A375 (cell line): Measurements from ENCODE around the gene DEFB113. TPM values are rescaled to one million over a fixed set of nuclear protein-coding genes. Genes with fewer than 3 reads are reported as not detected.

Experiments used
- total RNA-seq: library from RNA; depleted of rRNA; stranded (reverse); fragments of >200 nt; shearing (Covaris generic); gene quantifications from 2 replicates; pipeline ENCODE4 v1.2.3, GENCODE V29; 2014; rRNA removed

Gene DEFB113, protein sequence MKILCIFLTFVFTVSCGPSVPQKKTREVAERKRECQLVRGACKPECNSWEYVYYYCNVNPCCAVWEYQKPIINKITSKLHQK
- total RNA-seq: not detected in 2 replicates

DNA sequence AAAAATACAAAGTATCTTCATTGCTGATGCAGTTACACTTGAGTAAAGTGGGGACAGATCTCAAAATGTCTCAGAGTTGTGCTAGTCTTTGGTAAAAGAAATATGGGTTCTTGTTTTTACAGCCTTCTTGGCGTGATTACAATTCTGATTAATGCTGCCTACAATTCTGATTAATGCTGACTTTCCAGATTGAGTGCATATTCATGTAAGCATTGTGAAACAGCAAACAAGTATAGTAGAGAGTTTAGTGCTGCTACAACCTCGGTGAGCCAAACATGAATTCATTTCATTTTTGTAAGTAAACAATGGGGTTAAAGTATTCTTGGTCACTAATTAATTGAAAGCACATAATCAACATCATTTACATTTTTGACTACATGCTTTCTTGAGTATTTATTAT lies at the start of gene DEFB113:
DEFB113 (minus strand) TSS at position 21 of the 400 bp plus-strand sequence; CDS start at position 21, 0 bp downstream.

DNA sequence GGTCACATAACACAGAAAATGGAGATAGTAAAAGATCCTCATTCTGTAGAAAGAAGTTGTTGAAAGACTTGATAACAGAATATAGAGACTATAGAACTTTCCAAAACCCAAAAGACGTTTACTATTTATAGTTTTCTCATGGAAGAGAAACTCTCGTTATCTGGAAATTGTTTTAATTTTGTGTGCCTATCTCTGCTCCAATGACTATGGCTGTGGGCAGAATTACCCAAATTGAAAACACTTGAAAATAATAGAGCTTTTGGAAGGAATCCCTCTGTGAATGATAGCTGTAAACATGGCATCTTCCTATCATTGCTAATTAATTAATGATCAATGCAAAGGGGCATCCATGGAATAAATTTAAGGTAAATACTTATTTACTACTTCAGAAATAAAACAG lies 5.4 kb downstream of the DEFB113 start, which contains the start of gene DEFB114:
DEFB114 (minus strand) TSS at position 101 of the 400 bp plus-strand sequence; CDS start at position 42, 59 bp downstream.

Other genes starting within 250 kb of the DEFB113 start
- not detected in 2 replicates for gene CRISP3, start 225.2 kb downstream of the DEFB113 start, total RNA-seq
- not detected in 2 replicates for gene PGK2, start 182.3 kb downstream of the DEFB113 start, total RNA-seq
- not detected in 2 replicates for gene CRISP1, start 103.1 kb downstream of the DEFB113 start, total RNA-seq
- gene DEFB114, start 5.5 kb downstream of the DEFB113 start, total RNA-seq: not detected in 2 replicates
- gene DEFB110, start 52.4 kb upstream of the DEFB113 start, total RNA-seq: not detected in 2 replicates
- gene DEFB112, start 80.3 kb upstream of the DEFB113 start, total RNA-seq: not detected in 2 replicates